HG03060 (cell line): Measurements from ENCODE around the gene SLC35F2.
"Not testable (repeated sequence)": the region's sequence is repeated elsewhere in the genome, so short reads cannot be mapped to it uniquely, and the experiment has no call there.

ENCODE experiments used
- ATAC-seq: cut with Tn5 transposase; IDR thresholded peaks from one replicate; pipeline ENCODE4 v1.9.1; 2021; ENCODE audit warnings: low read depth, moderate number of reproducible peaks; ENCODE audit not compliant: unreplicated experiment

The SLC35F2 gene, protein sequence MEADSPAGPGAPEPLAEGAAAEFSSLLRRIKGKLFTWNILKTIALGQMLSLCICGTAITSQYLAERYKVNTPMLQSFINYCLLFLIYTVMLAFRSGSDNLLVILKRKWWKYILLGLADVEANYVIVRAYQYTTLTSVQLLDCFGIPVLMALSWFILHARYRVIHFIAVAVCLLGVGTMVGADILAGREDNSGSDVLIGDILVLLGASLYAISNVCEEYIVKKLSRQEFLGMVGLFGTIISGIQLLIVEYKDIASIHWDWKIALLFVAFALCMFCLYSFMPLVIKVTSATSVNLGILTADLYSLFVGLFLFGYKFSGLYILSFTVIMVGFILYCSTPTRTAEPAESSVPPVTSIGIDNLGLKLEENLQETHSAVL

GRCh38 chr11:107858217-107859070 is at the start of gene SLC35F2:
Gene SLC35F2, minus strand, starts transcription at chr11:107858787. Its CDS starts 20 bp downstream, at chr11:107858767.
- ATAC-seq: peak; percentile 92

DNA sequence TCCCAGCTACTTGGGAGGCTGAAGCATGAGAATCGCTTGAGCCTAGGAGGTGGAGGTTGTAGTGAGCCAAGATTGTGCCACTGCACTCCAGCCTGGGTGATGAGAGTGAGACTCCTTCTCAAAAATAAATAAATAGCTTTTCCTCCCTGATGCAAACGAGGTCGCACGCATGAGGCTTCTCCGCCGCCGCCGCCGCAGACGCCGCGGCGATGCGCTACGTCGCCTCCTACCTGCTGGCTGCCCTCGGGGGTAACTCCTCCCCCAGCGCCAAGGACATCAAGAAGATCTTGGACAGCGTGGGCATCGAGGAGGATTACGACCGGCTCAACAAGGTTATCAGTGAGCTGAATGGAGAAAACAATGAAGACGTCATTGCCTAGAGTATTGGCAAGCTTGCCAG is 49.6 kb upstream of the SLC35F2 start:
- ATAC-seq: no peak

GRCh38 chr11:107898270-107898669 is 39.7 kb upstream of the SLC35F2 start:
- ATAC-seq: peak; percentile 67

DNA sequence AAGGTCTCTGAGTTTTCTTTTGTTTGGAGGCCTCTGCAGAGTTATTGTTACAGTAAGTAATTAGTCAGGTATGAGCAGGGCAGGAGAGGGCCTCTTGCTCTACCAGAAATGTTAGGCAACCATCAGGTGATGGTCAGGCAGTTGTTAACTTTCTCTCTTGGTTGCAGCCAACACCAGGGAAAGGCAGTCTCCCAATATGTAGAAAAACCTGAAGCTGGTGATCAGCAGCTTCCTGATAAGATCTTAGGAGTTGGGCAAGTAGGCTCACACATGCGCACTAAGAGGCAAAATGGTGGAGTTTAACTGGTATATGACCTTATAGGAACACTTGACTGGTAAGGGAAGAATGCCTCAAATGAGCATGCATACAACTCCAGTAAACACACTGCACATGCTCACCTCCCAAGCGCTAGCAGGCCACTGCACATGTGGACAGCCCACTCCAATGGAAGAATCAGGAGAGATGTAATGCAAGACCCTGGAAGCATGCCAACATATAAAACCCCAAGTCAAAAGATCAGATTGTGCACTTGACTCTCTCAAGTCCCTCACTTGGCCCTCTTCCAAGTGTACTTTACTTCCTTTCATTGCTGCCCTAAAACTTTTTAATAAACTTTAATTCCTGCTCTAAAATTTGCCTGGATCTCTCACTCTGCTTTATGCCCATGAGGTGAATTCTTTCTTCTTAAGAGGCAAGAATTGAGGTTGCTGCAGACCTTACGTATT is 23.7 kb upstream of the SLC35F2 start:
- no peak for ATAC-seq

DNA sequence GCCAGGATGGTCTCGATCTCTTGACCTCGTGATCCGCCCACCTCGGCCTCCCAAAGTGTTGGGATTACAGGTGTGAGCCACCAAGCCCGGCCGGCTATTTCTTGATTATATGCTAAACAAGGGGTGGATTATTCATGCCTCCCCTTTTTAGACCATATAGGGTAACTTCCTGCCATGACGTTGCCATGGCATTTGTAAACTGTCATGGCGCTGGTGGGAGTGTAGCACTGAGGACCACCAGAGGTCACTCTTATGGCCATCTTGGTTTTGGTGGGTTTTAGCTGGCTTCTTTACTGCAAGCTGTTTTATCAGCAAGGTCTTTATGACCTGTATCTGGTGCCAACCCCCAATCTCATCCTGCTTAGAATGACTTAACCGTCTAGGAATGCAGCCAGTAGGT is 22.9 kb upstream of the SLC35F2 start:
- ATAC-seq: not testable (repeated sequence)

GRCh38 chr11:107876141-107876540 is 17.6 kb upstream of the SLC35F2 start:
- ATAC-seq: no peak

DNA sequence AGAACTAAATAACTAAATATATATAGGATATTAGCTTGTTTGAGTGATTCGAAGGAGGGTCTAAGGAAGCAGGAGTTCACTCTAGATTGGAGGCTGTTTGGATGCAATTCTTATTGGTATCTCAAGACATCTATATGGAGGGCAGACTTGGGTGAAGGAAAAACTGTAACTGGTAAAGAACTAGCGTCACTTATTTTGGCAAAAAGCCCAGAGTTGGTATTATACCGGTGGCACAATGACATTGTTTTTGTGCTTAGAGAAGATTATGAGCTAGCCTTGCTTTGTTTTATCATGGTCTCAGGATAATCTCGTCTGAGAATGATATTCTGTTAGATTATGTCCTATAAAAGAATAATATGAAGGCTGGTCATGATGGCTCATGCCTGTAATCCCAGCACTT is 6.0 kb upstream of the SLC35F2 start:
- ATAC-seq: no peak

- no peak for ATAC-seq
Measured at GRCh38 chr11:107860688-107861087, 2.1 kb upstream of the SLC35F2 start.

GRCh38 chr11:107860240-107860620 is 1.6 kb upstream of the SLC35F2 start:
- ATAC-seq: not testable (repeated sequence)

DNA sequence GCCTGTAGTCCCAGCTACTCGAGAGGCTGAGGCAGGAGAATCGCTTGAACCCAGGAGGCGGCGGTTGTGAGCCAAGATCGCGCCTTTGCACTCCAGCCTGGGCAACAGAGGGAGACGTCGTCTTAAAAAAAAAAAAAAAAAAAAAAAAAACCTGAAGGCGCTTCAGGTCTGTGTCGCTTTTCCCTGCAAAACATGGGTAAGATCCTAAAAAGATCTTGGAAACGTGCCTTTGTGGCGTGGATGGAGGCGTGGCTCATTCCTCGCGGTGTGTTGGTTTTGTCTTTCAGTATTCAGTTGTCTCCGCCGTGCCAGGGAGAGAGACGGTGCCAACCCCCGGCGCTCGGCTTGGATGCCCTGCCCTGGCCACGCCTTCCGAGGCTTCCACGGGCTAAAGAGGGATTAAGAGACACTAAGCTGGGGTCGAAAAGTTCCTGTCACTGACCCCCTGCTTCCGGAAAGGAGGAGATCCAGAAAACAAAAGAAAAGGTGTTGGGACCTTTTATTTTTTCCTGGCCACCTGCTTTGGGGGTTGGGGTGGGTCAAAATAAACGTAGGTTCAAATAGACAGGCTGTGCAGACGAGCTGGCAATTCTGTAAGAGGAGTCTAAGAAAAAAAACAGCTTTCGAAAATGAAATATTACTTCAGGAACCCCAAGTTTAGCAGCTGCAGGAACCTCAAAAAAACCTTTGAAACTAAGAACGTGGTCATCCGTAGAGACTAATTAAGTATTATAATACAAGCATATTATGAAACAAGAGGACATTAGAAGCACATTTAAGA is 1.1 kb upstream of the SLC35F2 start:
- no peak for ATAC-seq

DNA sequence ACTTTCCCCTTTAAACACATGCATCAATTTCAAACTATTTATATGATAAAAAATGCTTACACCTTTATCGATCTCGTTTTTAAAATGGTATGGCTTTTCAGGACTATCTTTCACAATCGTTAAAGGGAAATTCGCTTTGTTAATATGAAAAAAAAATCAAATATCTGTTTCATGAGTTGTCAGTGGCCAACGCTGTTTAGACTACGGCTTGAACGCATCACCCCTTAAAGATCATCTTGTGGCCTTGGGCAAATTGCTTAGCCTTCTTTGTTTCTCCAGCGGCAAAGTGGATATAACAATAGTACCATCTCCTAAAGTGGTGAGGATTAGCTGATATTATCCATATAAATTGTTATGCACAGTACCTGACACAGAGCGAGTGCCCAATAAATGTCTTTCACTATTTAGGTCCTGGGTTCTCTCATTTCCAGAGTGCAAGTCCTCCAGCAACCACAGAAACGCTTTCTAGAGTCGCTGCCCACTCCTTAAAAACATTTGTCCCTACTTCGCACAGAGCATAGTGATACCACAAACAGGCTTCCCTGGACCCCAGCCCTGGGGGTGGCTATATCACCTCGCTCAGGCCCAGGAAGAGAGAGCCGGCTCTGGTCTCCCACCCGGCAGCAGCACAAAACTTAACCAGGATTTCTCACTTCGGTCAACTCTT is 904 bp downstream of the SLC35F2 start:
- ATAC-seq: no peak

DNA sequence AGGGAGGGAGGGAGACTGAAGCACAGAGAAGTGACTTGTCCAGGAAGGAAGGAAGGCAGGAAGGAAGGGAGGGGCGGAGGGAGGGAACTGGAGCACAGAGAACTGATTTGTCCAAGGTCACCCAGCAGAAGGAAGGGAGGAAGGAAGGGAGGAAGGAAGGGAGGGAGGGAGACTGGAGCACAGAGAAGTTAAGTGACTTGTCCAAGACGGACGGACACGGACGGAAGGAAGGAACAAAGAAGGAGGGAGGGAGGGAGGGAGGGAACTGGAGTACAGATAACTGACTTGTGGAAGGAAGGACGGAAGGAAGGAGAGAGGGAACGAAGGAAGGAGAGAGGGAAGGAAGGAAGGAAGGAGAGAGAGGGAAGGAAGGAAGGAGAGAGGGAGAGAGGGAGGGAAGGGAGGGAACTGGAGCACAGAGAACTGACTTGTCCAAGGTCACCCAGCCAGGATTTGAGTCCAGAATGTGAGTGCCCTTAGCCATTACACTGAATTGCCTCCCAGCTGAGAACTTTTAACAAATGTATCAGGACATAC is 1.5 kb downstream of the SLC35F2 start:
- no peak for ATAC-seq

DNA sequence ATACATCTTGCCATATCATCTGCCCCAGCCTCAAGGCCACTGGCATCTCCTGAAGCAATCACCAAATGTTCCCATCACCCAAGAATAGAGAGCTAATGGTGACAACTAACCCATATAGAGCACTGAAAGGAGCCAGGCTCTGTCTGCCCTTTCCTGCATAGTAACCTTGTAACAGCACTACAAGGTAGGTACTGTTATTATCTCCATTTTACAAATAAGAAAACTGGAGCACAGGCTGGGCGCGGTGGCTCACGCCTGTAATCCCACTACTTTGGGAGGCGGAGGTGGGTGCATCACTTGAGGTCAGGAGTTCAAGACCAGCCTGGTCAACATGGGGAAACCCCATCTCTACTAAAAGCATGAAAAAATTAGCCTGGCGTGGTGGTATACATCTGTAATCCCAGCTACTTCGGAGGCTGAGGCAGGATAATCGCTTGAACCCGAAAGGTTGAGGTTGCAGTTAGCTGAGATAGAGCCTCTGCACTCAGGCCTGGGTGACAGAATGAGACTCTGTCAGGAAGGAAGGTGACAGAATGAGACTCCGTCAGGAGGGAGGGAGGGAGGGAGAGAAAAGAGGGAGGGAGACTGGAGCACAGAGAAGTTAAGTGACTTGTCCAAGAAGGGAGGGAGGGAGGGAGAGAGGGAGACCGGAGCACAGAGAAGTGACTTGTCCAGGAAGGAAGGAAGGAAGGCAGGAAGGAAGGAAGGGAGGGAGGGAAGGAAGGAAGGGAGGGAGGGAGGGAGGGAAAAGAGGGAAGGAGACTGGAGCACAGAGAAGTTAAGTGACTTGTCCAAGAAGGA is 2.2 kb downstream of the SLC35F2 start:
- ATAC-seq: no peak

GRCh38 chr11:107853070-107853469 is 5.5 kb downstream of the SLC35F2 start:
- ATAC-seq: no peak

DNA sequence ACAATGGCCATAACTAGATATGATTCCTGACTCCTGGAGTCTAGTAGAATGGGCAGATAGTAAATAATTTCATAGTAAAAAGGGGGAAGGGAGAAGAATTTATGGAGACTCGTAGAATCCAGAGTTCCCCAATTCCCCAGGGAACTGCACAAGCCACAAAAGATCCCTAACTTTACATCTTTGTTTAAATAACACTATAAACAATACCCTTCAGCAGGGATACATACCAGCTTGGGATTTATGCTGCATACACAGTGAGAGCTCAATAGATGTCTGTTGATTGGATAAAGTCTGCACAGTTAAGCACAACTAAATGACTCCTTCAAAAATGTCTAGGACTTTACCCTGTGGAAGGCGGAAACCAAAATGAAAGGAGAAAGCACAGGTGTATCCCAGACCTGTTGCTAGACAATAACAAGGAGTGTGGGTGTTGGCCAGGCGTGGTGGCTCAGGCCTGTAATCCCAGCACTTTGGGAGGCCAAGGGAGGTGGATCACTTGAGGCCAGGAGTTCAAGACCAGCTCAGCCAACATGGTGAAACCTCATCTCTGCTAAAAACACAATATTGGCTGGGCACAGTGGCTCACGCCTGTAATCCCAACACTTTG is 6.8 kb downstream of the SLC35F2 start:
- ATAC-seq: no peak

GRCh38 chr11:107849790-107850189 is 8.8 kb downstream of the SLC35F2 start:
- no peak for ATAC-seq

DNA sequence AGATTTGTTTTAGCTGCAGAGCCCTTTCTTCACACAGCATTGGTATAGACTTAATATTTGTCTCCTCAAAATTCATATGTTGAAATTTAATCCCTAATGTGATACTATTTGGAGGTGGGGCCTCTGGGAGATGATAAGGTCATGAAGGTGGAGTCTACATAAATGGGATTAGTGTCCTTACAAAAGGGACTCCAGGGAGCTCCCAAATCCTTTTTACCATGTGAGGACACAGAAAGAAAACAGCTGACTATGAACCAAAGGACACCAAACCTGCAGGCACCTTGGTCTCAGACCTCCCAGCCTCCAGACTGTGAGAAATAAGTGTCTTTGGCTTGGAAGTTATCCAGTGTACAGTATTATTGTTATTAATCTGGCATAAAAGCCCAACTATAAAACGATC is 10.2 kb downstream of the SLC35F2 start:
- ATAC-seq: no peak

DNA sequence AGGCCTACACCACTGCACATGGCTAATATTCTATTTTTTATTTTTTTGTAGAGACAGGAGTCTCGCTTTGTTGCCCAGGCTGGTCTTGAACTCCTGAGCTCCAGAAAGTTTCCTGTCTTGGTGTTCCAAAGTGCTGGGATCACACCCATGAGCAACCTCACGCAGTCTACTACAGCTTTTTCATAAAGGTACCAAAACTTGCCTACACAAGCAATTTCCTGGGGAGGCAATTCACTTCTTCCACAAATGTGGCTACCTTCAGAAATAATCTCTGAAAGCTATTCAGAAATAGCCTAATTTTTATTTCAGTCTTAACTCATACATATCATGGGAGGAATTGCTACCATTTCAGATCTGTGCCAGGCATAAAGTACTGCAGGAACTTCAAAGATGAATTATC is 11.4 kb downstream of the SLC35F2 start:
- ATAC-seq: no peak
